HG03354 (cell line): Measurements from ENCODE around the gene IQCM.

ENCODE experiments used
- ATAC-seq: cut with Tn5 transposase; IDR thresholded peaks from one replicate; pipeline ENCODE4 v1.9.1; 2021; ENCODE audit warnings: mild to moderate bottlenecking; ENCODE audit not compliant: unreplicated experiment, poor library complexity, severe bottlenecking

The IQCM gene, protein sequence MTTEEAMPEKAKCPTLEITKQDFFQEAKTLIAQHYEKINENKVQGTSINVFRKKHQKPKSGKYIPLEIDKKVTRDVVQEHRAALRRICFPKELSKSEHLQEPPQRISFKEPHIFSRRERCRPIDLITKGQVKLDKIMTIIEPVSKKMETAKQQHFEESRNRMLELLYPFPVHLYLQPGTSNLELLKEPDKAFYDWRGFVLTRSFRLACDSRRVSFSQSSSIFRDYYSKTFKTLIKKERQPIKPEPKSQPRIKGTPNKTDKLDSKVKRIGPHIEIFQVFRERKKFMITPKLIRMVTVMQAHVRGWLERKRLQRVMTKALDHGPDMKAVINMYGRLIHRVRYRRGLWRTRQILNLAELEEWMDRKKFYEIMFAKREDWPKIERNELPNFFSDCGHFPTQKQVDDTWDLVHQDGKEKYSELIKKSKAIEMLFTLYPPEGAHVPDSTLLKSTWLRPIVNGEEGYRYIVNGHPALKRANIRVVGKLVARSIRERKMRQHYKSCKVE

DNA sequence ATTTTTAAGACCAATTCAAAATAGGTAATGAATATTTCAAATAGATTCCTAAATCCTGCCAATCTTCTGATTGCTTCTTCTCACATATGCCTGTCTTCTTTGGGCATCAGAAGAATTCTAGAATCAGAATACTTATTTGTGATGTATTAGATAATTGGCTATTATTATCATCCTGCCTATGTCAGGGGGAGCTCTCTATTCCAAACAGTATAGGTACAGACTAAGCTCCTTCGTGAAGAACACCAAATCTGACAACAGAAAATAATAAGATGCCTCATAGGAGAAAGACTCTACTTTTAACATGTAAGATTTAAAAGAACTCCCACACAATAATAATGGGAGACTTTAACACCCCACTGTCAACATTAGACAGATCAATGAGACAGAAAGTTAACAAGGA is at the start of gene IQCM:
Gene IQCM, minus strand, starts transcription at position 101 of the 400 bp plus-strand sequence. CDS start 73,152 bp downstream, outside the sequence.
- ATAC-seq: no peak

DNA sequence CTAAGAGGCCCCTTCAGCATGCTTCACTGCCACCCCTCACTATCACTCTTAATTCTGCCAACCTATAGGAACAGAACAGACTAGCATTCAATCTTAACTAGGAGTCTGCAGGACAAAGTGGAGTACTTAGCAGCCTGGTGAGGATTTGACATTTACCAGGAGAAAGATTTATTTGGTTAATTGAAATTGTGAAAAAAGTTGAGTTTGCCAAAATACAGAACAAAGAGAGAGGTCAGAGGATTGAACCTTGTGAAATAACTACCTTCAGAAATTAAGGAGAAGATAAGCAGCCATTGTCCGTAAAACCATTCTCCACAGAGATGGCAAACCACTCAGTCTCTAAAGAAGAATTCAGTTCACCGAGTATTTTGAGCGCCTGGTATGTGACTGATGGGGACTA is 41.8 kb upstream of the IQCM start:
- ATAC-seq: no peak

GRCh38 chr4:149845743-149846142 is 30.1 kb upstream of the IQCM start:
- no peak for ATAC-seq

DNA sequence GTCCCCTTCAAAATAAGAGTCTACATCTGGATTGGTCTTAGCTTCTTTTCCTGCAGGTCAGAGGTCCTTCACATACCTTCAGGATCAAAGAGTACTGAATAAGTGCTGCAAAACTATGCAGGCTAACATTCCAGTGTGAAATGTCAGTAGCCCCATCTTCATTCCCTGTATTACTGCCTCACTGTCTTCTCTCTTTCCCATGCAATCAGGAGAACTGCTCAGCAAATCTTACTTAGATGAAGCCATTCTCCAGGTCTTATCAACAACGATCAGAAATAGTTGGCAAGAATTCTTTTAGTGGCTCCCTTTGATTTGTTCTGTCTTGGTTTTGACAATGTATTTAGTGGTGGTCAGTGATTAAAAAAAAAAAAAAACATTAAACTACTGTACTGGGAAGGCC is 26.0 kb upstream of the IQCM start:
- ATAC-seq: no peak

GRCh38 chr4:149838036-149838435 is 22.4 kb upstream of the IQCM start:
- ATAC-seq: no peak

DNA sequence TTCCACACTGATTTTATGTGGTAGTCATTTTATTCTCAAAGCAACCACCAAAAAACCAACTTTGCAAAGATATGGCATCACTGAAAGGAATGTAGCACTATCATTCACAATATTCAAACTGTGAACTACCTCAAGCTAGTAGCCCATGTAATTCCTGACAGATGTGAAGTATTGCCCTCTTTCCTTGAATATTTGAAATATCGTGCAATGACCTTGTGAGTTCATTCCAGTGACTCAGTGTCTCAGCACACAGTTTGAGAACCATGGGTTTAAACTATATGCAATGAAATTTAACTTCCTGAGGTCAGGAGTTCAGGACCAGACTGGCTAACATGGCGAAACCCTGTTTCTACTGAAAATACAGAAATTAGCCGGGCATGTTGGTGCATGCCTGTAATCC is 20.9 kb upstream of the IQCM start:
- no peak for ATAC-seq

- no peak for ATAC-seq
These were observed 19.6 kb upstream of the IQCM start for GRCh38 chr4:149835280-149835679.

GRCh38 chr4:149831656-149832208 is 16.1 kb upstream of the IQCM start:
- ATAC-seq: no peak

DNA sequence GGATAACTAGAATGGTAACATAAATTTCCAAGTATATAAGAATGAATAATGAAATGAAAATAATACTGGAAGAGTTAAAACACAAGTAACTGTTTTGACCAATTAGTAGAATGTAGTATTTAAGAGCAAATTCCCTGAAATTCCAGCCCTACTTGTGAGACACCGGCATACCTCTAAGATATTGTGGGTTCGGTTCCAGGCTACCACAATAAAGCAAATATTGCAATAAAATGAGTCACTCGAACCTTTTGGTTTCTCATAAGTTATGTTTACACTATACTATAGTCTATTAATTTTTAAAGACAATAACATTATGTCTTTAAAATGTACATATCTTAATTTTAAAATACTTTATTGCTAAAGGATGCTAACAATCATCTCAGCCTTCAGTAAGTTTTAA is 15.2 kb upstream of the IQCM start:
- no peak for ATAC-seq

GRCh38 chr4:149825336-149825735 is 9.7 kb upstream of the IQCM start:
- ATAC-seq: no peak

- no peak for ATAC-seq
These were observed 8.2 kb upstream of the IQCM start for GRCh38 chr4:149823769-149824221.

DNA sequence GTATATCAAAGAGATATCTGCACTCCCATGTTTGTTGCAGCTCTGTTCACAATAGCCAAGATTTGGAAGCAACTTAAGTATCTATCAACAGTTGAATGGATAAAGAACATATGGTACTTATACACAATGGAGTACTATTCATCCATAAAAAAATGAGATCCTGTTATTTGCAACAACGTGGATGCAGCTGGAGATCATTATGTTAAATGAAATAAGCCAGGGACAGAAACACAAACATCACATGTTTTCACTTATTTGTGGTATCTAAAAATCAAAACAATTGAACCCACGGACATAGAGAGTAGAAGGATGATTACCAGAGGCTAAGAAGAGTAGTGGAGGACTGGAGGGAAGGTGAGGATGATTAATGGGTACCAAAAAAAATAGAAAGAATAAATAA is 14.2 kb downstream of the IQCM start:
- ATAC-seq: no peak

DNA sequence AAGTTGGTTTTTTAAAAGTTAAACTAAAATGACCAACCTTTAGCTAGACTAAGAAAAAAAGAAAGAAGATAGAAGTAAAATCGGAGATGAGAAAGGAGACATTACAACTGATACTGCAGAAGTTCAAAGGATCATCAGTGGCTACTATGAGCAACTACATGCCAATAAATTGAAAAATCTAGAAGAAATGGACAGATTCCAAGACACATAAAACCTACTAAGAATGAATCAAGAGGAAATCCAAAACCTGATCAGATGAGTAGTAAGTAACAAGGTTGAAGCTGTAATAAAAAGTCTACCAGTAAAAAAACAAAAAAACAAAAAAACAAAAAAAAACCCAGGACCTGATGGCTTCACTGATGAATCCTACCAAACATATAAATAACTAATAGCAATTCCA is 16.1 kb downstream of the IQCM start:
- no peak for ATAC-seq

- no peak for ATAC-seq
These were observed 19.3 kb downstream of the IQCM start for GRCh38 chr4:149796381-149796780.

DNA sequence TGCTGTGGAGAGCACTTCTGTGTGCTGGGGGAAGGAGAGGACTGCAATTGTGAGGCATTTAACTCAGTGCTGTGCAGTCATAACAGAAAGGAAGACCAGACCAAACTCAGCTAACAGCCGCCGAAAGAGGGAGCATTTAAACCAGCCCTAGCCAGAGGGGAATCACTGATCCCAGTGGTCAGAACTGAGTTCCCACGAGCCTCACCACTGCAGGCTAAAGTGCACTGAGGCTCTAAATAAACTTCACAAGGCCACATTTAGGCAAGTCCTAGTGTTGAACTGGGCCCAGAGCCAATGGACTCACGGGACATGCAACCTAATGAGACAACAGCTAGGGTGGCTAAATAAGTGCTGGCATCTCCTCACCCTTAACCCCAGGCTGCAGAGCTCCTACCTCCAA is 20.4 kb downstream of the IQCM start:
- no peak for ATAC-seq

DNA sequence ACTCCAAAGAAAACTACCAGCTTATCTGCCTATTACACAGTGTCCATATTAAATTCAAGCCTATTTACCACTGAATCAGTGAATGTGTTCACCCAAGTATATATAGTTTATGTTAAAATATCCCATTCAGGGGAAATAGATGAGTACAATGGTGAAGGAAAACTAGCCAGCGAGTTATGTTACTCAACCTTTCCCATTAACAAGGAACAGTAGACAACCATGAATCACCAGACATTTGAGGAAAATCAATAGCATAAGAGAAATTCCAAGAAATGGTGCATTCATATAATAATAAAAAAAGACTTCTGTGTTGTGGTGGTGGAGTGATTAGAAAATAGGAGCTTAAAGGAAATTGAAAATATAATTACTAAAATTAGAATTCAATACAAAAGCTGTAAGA is 21.3 kb downstream of the IQCM start:
- no peak for ATAC-seq

DNA sequence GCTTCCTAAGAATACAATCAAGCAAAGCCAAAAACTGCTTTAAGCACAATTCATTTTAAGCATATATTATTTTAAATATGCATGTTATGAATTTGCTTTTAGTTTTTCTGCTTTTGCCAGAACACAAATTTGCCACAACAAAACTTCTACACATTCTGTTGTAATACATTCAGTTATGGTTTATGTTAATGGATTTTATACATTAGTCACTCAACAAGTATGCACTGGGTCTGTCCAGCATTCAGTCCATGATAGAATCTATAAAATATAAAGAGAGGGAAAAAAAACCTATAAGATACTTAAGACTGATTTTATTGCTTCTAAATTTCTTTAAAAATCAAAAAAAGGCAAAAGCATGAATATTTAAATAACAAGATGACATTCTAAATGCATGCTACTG is 22.2 kb downstream of the IQCM start:
- no peak for ATAC-seq

DNA sequence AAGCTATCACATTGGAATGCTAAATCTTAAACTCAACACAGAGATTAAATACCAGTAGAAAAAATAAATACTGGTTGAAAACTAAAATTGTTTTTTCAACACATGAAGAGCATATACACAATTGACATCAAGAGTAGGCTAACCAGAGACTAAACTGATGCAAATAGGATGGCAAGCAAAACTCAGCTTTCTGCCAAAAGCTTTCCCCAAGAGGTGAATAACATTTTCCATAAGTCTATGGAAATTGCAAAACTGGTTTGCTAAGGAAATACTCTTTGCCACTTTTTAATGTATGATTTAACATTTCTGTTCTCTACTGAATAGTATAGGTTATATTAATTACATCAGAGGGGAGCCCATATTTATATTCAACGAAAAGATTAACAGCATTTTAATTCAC is 23.8 kb downstream of the IQCM start:
- ATAC-seq: no peak

GRCh38 chr4:149790172-149790907 is 25.3 kb downstream of the IQCM start:
- ATAC-seq: no peak

DNA sequence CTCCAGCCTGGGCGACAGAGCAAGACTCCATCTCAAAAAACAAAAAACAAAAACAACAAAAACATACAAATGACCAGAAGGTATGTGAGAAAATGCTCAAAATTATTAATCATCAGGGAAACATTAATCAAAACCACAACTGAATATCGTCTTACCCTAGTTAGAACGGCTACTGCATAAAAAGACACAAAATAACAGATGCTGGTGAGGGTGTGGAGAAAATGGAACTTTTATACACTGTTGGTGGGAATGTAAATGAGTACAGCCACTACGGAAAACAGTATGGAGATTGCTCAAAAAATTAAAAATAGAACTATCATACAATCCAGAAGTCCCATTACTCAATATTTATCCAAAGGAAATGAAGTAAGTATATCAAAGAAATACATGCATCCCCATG is 27.3 kb downstream of the IQCM start:
- ATAC-seq: no peak
